T-helper 22 cell (primary cell): ENCODE results near the gene BZW2.
"Not testable (repeated sequence)": the region's sequence is repeated elsewhere in the genome, so short reads cannot be mapped to it uniquely, and the experiment has no call there.

Experiments
- DNase-seq: peaks from one replicate; pipeline ENCODE4 v3.0.0-alpha.2; 2020; ENCODE audit warnings: low read depth

BZW2 gene

DNA sequence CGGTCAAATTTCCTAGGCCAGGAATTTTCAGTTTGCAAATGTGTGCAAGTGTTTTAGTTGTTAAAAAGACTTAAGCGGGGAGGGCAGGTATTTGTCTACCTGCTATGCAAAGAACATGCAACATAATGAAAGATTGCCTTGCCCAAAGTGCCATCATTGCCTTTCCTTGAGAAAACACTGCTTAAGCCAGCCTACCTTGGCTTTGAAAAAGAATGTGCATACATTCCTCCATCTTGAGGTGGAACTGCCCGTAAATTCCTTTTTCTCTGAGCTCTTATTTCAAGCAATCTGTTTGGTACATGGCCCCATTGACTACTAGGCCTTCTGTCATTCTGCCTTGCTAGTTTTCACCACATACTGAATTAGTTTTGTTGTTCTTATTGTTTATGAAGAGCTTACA lies 29.3 kb downstream of the BZW2 start:
- no peak for DNase-seq

DNA sequence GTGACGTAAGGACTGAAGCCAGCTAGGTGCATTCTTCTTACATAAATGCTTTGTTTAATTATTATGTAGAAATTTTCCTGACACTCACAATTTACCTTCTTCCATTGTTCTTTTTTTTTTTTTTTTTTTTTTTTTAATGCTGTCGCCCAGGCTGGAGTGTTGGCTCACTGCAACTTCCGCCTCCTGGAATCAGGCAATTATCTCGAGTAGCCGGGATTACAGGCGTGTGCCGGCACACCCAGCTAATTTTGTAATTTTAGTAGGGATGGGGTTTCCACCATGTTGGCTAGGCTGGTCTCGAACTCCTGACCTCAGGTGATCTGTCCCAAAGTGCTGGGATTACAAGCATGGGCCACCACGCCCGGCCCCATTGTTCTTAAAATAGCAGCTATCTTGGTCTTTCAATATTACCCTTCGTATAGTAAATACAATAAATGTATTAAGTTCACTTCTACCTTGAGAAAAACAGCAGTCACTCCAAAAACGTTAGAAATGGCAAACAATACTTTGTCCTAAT lies 32.1 kb downstream of the BZW2 start:
- no peak for DNase-seq

DNA sequence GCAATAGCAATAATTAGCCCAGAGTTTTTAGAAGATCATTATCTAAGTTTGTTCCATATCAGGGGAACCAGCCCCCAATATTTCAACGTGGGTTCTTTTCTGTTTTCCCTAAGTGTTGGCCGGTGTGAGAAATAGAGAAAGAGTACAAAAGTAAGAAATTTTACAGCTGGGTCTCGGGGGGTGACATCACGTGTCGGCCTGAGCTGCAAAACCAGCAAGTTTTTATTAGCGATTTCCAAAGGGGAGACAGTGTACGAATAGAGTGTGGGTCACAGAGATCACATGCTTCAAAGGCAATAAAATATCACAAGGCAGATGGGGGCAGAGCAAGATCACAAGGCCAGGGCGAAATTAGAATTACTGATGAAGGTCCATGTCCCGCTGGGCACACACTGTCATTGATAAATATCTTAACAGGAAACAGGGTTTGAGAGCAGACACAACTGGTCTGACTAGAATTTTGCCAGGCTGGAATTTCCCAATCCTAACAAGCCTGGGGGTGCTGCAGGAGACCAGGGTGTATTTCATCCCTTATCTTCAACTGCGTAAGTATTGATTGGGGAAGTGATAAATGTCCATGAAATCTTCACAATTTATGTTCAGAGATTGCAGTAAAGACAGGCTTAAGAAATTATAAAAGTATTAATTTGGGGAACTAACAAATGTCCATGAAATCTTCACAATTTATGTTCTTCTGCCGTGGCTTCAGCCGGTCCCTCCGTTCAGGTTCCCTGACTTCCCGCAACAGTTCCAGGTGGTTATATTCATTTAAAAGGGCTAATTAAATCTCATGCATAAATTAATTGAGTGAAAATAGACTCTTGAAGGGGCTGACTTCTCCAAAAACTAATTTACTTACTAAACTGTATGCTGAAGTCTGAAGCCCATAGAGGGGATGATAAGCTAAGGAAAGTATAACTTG lies 32.9 kb downstream of the BZW2 start:
- not testable (repeated sequence) for DNase-seq

DNA sequence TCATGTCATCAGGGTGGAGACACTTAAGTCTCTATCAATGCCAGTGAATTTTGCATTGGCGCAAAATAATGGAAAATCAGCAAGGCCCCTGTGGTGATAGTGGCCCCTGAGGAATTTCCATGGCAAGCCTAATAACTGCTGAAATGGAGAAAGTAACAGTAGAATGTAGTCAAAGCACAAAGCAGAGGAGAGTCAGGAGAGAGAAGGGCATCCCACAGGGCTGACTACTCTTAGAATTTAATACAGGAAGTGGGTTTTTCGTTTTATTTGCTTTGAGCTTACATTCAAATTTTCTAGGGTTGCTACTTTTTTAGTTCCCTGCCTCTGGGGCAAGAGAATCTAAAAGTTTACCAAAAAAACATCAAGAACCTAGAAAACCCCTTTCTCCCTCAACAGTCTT lies 39.0 kb downstream of the BZW2 start:
- no peak for DNase-seq

- DNase-seq: no peak
These were observed 39.6 kb downstream of the BZW2 start for GRCh38 chr7:16685535-16685934.

GRCh38 chr7:16688249-16688648 lies 42.3 kb downstream of the BZW2 start:
- DNase-seq: no peak

GRCh38 chr7:16691241-16691640 lies 45.3 kb downstream of the BZW2 start:
- DNase-seq: no peak

GRCh38 chr7:16693601-16694318 lies 47.8 kb downstream of the BZW2 start:
- no peak for DNase-seq

DNA sequence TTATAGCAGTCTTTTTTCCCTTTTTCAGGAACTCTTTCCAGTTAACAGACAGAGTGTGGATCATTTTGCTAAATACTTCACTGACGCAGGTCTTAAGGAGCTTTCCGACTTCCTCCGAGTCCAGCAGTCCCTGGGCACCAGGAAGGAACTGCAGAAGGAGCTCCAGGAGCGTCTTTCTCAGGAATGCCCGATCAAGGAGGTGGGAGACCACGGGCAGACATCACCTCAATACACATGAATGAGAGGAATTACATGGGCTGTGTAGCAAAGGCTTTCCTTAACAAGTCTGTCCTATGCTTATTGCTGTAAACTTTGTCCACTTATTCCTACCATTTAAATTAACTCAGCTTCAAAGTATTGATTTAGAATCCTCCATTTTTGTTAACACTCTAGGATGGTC lies 48.8 kb downstream of the BZW2 start:
- no peak for DNase-seq

GRCh38 chr7:16695621-16696237 lies 49.7 kb downstream of the BZW2 start:
- DNase-seq: no peak

GRCh38 chr7:16697507-16698199 lies 51.7 kb downstream of the BZW2 start:
- DNase-seq: no peak

DNA sequence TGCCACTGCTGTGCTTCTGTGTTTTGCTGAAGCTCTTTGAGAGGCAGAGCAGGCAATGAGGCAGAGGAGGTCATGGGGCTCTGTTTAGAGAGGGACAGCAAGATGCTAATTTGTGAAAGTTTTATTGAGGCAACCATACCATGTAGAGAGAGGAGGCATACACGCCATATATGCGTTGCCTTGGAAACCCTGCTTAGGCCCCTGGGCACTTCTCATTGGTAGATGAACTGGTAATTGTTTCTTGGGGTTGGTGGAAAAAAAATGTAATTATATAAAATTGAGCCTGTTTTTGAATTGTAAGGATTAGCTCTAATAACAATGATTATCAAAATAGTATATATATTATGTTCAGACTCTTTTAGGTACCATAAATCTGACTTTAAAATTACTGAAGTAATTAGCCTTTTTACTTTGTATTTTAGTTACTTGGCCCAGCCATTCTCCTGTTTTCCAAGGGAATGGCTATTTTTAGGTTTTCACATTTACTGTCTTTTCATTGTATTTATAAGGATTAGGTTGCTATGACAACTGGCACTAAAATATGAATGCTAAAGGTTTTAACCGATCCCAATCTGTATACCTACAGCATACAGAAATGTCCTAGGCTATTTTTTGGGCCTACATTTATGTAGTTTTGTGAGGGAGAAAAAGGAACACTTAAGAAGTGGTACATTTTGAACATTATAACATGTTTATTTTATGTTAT lies 52.4 kb downstream of the BZW2 start:
- DNase-seq: no peak

GRCh38 chr7:16702441-16702840 lies 56.5 kb downstream of the BZW2 start:
- no peak for DNase-seq

DNA sequence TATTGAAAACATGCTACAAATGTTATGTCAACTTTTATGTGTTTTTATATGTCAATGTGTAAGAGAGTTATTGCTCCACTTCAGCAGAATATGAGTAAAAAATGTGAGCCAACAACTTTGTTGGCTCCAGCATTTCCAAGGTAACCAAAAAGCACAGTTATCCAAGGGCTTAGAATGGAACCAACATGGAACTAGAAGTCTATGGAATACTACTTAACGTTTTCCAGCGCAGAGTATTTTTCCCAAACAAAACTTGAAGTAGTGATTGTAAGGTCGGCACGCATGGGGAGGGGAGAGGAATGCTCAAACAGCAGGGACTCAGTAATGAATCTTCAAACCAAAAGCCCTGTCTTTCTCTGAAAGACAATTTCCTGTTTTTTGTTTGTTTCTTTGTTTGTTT lies 62.5 kb downstream of the BZW2 start:
- no peak for DNase-seq

- no peak for DNase-seq
These were observed 63.0 kb downstream of the BZW2 start for GRCh38 chr7:16708980-16709379.

GRCh38 chr7:16710651-16711050 lies 64.7 kb downstream of the BZW2 start:
- DNase-seq: no peak

DNA sequence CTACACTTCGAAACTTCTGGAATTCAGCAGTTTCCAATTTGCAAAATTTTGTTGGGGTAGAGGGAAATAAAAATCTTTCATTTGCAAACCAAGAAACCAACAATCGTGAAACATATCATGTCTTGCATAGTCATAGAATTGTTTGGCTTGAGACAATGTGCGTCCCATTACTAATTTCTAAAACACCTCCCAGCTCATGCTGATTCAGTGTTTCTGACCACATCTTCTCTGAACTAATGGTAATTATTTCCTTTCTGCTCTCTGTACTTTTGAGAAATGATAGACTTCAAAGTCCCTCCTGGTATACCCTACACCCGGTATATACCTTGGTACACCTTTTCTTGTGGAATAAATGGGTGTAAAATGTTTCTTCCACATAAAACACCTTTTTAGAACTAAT lies 65.7 kb downstream of the BZW2 start:
- no peak for DNase-seq

DNA sequence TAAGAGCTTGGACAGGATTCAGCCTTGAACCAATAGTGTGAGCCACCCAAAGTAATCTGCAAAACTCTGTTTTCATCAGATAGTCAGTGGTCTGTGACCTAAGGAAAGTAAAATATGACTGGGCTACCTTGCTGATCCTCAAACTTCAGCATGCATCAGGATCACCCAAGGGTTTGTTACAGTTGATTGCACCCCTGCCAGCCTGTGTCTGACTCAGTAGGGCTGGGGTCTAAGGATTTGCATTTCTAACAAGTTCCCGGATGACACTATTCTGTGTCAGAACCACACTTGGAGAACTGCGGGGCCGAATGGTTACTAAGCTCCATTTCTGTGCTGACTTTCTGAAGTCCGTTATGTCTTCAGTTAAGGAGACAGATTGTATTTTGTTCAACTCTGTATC lies 66.9 kb downstream of the BZW2 start:
- DNase-seq: no peak

GRCh38 chr7:16715928-16716327 lies 69.9 kb downstream of the BZW2 start:
- DNase-seq: no peak

DNA sequence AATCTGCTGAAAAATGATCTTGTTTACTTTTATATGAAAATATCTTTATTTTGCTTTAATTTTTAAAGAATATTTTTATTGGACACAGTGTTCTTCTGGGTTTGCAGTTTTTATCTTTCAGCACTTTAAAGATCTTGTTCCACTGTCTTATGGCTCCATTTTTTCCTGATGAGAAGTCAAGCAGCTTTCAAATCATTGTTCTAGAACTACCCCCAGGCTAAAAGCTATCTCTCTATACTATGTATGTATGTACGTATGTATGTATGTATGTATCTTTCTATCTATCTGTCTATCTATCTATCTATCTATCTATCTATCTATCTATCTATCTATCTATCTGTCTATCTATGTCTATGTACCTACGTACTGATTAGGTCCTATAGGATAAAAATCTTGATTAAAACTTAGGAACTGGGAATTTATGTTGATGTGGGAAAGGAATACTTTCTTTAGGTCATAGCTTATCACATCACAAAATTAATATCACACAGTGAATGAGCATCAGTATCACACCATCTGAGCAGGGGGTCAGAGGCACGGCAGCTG lies 72.2 kb downstream of the BZW2 start:
- no peak for DNase-seq

DNA sequence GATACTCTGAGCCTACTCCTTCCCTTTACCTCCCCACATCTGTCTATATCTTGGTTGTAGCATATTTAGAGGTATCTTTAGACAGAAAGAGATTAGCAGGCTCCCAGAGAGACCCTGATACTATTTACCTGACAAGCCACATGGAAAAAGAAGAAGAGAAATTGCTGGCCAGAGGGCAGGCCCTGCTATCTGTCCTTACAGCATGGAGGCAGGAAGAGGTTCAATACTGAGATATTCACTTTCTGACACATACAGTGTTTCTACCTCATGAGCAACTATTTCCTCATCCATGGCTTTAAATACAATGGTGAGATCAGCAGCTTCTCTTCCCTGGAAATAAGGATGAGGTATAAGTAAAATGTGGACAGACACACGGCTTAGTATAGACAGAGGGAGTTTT lies 73.7 kb downstream of the BZW2 start:
- no peak for DNase-seq
